NB4 (cell line): ENCODE data around the gene FOCAD.

Experiments
- POLR2A ChIP-seq: IDR thresholded peaks from 2 replicates; pipeline ENCODE4 v1.6.1; 2011; ENCODE audit warnings: mild to moderate bottlenecking; ENCODE audit not compliant: insufficient read length; ENCODE audit errors: extremely low read depth
- TF ChIP-seq, protein P1 (sequence below): IDR thresholded peaks from one replicate; pipeline ENCODE4 v1.5.1; 2012; ENCODE audit warnings: low read depth, low read length
- TF ChIP-seq, protein P2 (sequence below): IDR thresholded peaks from 2 replicates; pipeline ENCODE4 v1.6.1; 2011; ENCODE audit warnings: low read depth, low read length

DNA sequence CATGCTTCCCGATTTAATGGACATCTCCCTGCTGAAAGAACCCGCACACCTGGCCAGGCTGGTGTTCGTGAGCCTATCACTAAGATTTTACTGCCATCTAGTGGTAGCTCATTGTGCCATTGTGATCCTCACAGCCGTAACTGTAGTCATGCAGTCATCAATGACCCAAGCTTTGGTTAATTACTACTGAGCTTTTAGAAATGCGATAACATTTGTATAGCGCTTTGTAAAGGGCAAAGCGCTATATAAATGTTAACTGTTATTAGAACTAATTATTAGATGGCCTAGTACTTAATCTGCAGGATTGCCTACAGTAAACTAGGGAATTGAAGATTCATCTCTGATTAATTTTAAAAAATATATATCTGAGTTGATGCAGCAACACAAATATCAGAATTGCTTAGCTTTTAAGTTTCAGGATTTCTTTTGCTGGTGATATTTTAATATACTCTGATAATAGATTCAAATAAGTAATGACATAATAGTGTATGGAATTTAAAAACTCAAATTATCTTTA lies 257.2 kb downstream of the FOCAD start:
- TF ChIP-seq, protein P1, sequence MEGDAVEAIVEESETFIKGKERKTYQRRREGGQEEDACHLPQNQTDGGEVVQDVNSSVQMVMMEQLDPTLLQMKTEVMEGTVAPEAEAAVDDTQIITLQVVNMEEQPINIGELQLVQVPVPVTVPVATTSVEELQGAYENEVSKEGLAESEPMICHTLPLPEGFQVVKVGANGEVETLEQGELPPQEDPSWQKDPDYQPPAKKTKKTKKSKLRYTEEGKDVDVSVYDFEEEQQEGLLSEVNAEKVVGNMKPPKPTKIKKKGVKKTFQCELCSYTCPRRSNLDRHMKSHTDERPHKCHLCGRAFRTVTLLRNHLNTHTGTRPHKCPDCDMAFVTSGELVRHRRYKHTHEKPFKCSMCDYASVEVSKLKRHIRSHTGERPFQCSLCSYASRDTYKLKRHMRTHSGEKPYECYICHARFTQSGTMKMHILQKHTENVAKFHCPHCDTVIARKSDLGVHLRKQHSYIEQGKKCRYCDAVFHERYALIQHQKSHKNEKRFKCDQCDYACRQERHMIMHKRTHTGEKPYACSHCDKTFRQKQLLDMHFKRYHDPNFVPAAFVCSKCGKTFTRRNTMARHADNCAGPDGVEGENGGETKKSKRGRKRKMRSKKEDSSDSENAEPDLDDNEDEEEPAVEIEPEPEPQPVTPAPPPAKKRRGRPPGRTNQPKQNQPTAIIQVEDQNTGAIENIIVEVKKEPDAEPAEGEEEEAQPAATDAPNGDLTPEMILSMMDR, result peak; percentile 98
- no peak for TF ChIP-seq POLR2A
- TF ChIP-seq, protein P2, sequence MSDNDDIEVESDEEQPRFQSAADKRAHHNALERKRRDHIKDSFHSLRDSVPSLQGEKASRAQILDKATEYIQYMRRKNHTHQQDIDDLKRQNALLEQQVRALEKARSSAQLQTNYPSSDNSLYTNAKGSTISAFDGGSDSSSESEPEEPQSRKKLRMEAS, result no peak; the same call in 1 of the 2 replicates
